K562 (cell line): ENCODE measurements around the gene ZNF177. TPM values are rescaled to one million over a fixed set of nuclear protein-coding genes. Genes with fewer than 3 reads are reported as not detected.

ENCODE experiments used
- ATF7 ChIP-seq: fragments of 450-650 bp; IDR thresholded peaks from 2 replicates; pipeline ENCODE4 v1.7.1; 2014; ENCODE audit warnings: mild to moderate bottlenecking, moderate library complexity
- CREB3 ChIP-seq: fragments of 450-650 bp; conservative IDR thresholded peaks from 2 replicates; pipeline ENCODE4 v1.6.1; 2016; ENCODE audit warnings: missing genetic modification characterization, low read depth, mild to moderate bottlenecking, missing compliant biosample characterization, moderate library complexity
- CREBBP ChIP-seq: IDR thresholded peaks from one replicate; pipeline ENCODE4 v1.6.1; 2012; ENCODE audit warnings: low read depth, mild to moderate bottlenecking, control low read depth, inconsistent platforms, low read length
- FOXM1 ChIP-seq, 2 experiments: fragments of 450-650 bp in 1 of 2; sonication (generic) in 1 of 2; formaldehyde crosslinking in 1 of 2; IDR thresholded peaks; 2 replicates each; pipeline versions ENCODE4 v1.6.1 to v1.9.0; 2017 to 2022; ENCODE audit warnings: low read depth in 2 of 2, mild to moderate bottlenecking in 2 of 2, missing genetic modification reagents in 1 of 2, moderate library complexity in 1 of 2
- GABPA ChIP-seq: fragments of 200-800 bp; sonication (Bioruptor generic); conservative IDR thresholded peaks from 2 replicates; pipeline ENCODE4 v1.6.1; 2016; ENCODE audit warnings: low read depth, missing genetic modification characterization, missing compliant biosample characterization
- HES1 ChIP-seq: fragments of 450-650 bp; IDR thresholded peaks from 2 replicates; pipeline ENCODE4 v1.6.1; 2016; ENCODE audit warnings: low read depth, mild to moderate bottlenecking, moderate library complexity
- HNRNPLL ChIP-seq: fragments of 200-400 bp; formaldehyde crosslinking; IDR thresholded peaks from 2 replicates; pipeline ENCODE4 v1.6.1; 2017; ENCODE audit warnings: low read length, low read depth, mild to moderate bottlenecking; ENCODE audit not compliant: poor library complexity, severe bottlenecking
- KLF13 ChIP-seq: fragments of 450-650 bp; IDR thresholded peaks from 2 replicates; pipeline ENCODE4 v1.6.1; 2016; ENCODE audit warnings: missing genetic modification characterization, low read depth, mild to moderate bottlenecking, missing compliant biosample characterization, moderate library complexity, borderline replicate concordance
- MAX ChIP-seq: sonication (generic); formaldehyde crosslinking; IDR thresholded peaks from 2 replicates; pipeline ENCODE4 v1.9.0; 2022; ENCODE audit warnings: mild to moderate bottlenecking, missing genetic modification reagents
- MYBL2 ChIP-seq, 2 experiments: fragments of 450-650 bp in 1 of 2; sonication (generic) in 1 of 2; formaldehyde crosslinking in 1 of 2; IDR thresholded peaks; 2 replicates each; pipeline versions ENCODE4 v1.6.1 to v1.8.1; 2017 to 2022; ENCODE audit warnings: borderline replicate concordance in 1 of 2, inconsistent platforms in 1 of 2, low read depth in 1 of 2, mild to moderate bottlenecking in 1 of 2, missing genetic modification reagents in 1 of 2, moderate library complexity in 1 of 2
- NKRF ChIP-seq: fragments of 450-650 bp; IDR thresholded peaks from 2 replicates; pipeline ENCODE4 v1.6.1; 2016; ENCODE audit warnings: borderline replicate concordance
- PHB ChIP-seq: fragments of 250-450 bp; sonication (Bioruptor Pico); IDR thresholded peaks from 2 replicates; pipeline ENCODE4 v1.5.0; 2021
- TCFL5 ChIP-seq: fragments of 250-450 bp; sonication (Bioruptor Pico); conservative IDR thresholded peaks from 2 replicates; pipeline ENCODE4 v1.6.1; 2021; ENCODE audit warnings: mild to moderate bottlenecking, moderate library complexity, matching md5 sums
- TRIM28 ChIP-seq: fragments of 450-650 bp; IDR thresholded peaks from 2 replicates; pipeline ENCODE4 v1.6.1; 2017
- ZNF12 ChIP-seq: sonication (generic); formaldehyde crosslinking; IDR thresholded peaks from 2 replicates; pipeline ENCODE4 v1.4.0; 2020; ENCODE audit warnings: mild to moderate bottlenecking, missing genetic modification reagents
- ZNF175 ChIP-seq: fragments of 200-800 bp; sonication (Bioruptor generic); IDR thresholded peaks from 2 replicates; pipeline ENCODE4 v1.6.1; 2016; ENCODE audit warnings: low read depth, mild to moderate bottlenecking, missing genetic modification characterization, missing compliant biosample characterization
- ZNF518B ChIP-seq: fragments of 250-450 bp; sonication (Bioruptor Pico); IDR thresholded peaks from 2 replicates; pipeline ENCODE4 v1.5.0; 2021; ENCODE audit warnings: mild to moderate bottlenecking, moderate library complexity
- polyA plus RNA-seq, 8 experiments: library from polyadenylated mRNA; depleted of rRNA in 4 of 8; stranded (reverse) in 5 of 8; unstranded in 3 of 8; fragments of >200 nt; fragmentation: Nextera tagmentation in 2 of 8; fragmentation: Illumina TruSeq in 1 of 8; extraction: Ambion mirVana in 2 of 8; extraction: Trizol in 1 of 8; gene quantifications; 2 replicates each; pipeline versions ENCODE4 v1.2.1 to v1.2.3, GENCODE V29; 2011 to 2014; ENCODE audit warnings: inconsistent platforms in 1 of 8, missing spikeins in 1 of 8
- total RNA-seq, 7 experiments: library from RNA; depleted of rRNA in 6 of 7; stranded (reverse); fragments of >200 nt in 6 of 7; fragmentation: Illumina TruSeq in 2 of 7; extraction: Trizol in 2 of 7; gene quantifications; 2 replicates each; pipeline versions ENCODE4 v1.2.1 to v1.2.3, GENCODE V29; 2011 to 2021; ENCODE audit warnings: low replicate concordance in 1 of 7

Gene ZNF177
- total and polyA plus RNA-seq, 9 of the 15 experiments (the other 6 are each of a cell fraction or from before 2014, with no cell fraction given) = 0.25 to 1.8 (median 1.1) TPM

GRCh38 chr19:9370738-9371619 is 8.2 kb downstream of the ZNF177 start (continued):
- TF ChIP-seq HNRNPLL (no peak), ZNF175 (CRISPR knock-in tag) (peak; percentile 69; the same call in 1 of the 2 replicates), FOXM1 (IDR thresholded peaks at IDR 0.05; ENCODE audit: low read depth) (no peak), FOXM1 (CRISPR knock-in tag; IDR thresholded peaks at IDR 0.05; ENCODE audit: low read depth) (no peak), HES1 (no peak), ZNF12 (CRISPR knock-in tag) (no peak), GABPA (no peak), CREB3 (tag) (no peak), KLF13 (tag) (no peak), CREBBP (no peak), MYBL2 (IDR thresholded peaks at IDR 0.05; ENCODE audit: low read depth) (no peak), MYBL2 (CRISPR knock-in tag; IDR thresholded peaks at IDR 0.05; ENCODE audit: borderline replicate concordance) (no peak), MAX (no peak), ATF7 (peak; percentile 67), TCFL5 (CRISPR knock-in tag) (no peak), PHB (CRISPR knock-in tag) (no peak), ZNF518B (CRISPR knock-in tag) (no peak), NKRF (no peak), TRIM28 (no peak)
